WERI-Rb-1 (cell line): ENCODE results near the gene CNIH3.

Source experiments
- DNase-seq: peaks from one replicate; pipeline ENCODE4 v3.0.0-alpha.2; 2020
- H3K27ac ChIP-seq: fragments of 250-450 bp; sonication (Bioruptor Pico); 2 replicates; pipeline ENCODE4 v1.5.1; 2020; ENCODE audit warnings: mild to moderate bottlenecking, moderate library complexity
- H3K27me3 ChIP-seq: fragments of 250-450 bp; sonication (Bioruptor Pico); 2 replicates; pipeline ENCODE4 v1.5.1; 2021; ENCODE audit warnings: mild to moderate bottlenecking, low read depth, moderate library complexity; ENCODE audit not compliant: insufficient read depth, severe bottlenecking
- H3K36me3 ChIP-seq: fragments of 250-450 bp; sonication (Bioruptor Pico); 2 replicates; pipeline ENCODE4 v1.5.1; 2020; ENCODE audit warnings: mild to moderate bottlenecking, moderate library complexity
- H3K4me3 ChIP-seq: 2 replicates; pipeline ENCODE4 v1.5.1; 2011; ENCODE audit warnings: low read depth, mild to moderate bottlenecking, control low read depth, low read length
- H3K9me3 ChIP-seq: fragments of 250-450 bp; sonication (Bioruptor Pico); 2 replicates; pipeline ENCODE4 v1.5.1; 2021; ENCODE audit warnings: mild to moderate bottlenecking, moderate library complexity; ENCODE audit not compliant: severe bottlenecking
- CTCF ChIP-seq: IDR thresholded peaks from 2 replicates; pipeline ENCODE4 v1.5.1; 2011; ENCODE audit warnings: low read depth, mild to moderate bottlenecking, control low read depth, inconsistent platforms, low read length

CNIH3 gene

DNA sequence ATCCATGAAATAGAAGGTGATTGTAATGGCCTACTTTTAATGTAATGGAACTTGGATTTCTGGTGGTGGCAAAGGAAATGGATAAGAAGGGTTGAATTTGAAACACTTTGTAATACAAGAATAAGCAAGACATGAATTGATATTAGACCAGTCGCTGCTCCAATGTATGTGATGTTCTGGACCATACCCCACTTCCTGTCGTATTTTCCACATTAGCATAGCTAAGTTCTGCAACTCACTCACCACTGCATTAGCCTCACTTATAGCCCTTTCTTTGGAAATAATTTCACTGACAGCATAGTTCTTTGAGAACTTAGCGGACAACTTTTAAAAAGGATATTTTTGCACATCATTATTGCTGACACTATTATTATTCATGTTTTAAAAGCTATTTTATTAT, 32.3 kb upstream of the CNIH3 start:
- Histone ChIP-seq H3K27me3 (no peaks in the 10 kb centered on the region), H3K27ac (no peak overlapping the region), H3K9me3 (no peaks in the 10 kb centered on the region), H3K36me3 (no peaks in the 10 kb centered on the region), H3K4me3 (no peak overlapping the region)
- DNase-seq: no peak
- TF ChIP-seq CTCF: no peak

- H3K4me3 ChIP-seq: no peak overlapping the region
- no peak for TF ChIP-seq CTCF
- no peaks in the 10 kb centered on the region for H3K27me3 ChIP-seq
- DNase-seq: no peak
- no peaks in the 10 kb centered on the region for H3K36me3 ChIP-seq
- no peak overlapping the region for H3K27ac ChIP-seq
- H3K9me3 ChIP-seq: no peaks in the 10 kb centered on the region
Observed at GRCh38 chr1:224585051-224585450, 31.1 kb upstream of the CNIH3 start.

- Histone ChIP-seq H3K27ac (no peak overlapping the region), H3K36me3 (no peaks in the 10 kb centered on the region), H3K9me3 (no peaks in the 10 kb centered on the region), H3K27me3 (no peaks in the 10 kb centered on the region), H3K4me3 (no peak overlapping the region)
- no peak for DNase-seq
- no peak for TF ChIP-seq CTCF
Observed at GRCh38 chr1:224587051-224587450, 29.1 kb upstream of the CNIH3 start.

- Histone ChIP-seq H3K27me3 (no peaks in the 10 kb centered on the region), H3K36me3 (no peaks in the 10 kb centered on the region), H3K27ac (no peak overlapping the region), H3K9me3 (no peaks in the 10 kb centered on the region), H3K4me3 (no peak overlapping the region)
- DNase-seq: no peak
- TF ChIP-seq CTCF: no peak
Observed at GRCh38 chr1:224588515-224588914, 27.6 kb upstream of the CNIH3 start.

DNA sequence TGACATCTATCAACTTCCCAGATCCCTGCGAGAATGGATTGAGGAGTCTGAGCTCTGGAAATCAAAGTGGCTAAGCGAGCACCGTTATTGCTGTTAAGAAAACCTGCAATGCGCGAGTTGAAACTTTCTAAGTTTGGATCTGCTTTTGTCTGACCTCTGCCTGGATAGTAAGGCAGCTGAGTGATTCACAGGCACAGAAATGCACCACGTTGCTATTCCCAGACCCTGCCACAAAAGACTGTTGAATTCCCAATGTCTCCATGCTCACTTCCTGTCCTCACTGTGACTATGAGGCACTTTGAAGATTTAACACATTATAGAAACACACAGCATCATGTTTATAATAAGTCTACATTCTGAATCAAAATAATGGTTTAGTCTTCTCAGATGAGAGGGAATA, 27.1 kb upstream of the CNIH3 start:
- Histone ChIP-seq H3K4me3 (no peak overlapping the region), H3K27me3 (no peaks in the 10 kb centered on the region), H3K27ac (no peak overlapping the region), H3K36me3 (no peaks in the 10 kb centered on the region), H3K9me3 (no peaks in the 10 kb centered on the region)
- no peak for TF ChIP-seq CTCF
- DNase-seq: no peak

DNA sequence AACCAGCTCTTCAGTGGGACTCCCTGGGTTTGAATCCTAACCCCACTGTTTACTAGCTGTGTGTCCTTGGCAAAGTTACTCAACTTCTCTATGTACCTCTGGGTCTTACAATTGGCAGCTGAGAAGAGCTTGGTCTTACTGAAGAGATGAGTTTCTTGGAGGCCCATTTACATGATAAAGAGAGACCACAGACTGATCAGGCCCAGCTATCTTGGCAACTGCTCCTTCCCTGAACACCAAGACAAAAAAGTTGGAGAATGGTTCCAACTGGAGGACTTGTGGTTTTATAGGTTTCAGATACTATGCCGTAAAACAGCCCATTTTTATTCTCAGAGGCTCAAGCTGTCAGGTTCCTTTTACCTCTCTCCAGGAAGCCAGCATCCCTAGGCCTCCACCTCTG, 24.8 kb upstream of the CNIH3 start:
- Histone ChIP-seq H3K36me3 (no peaks in the 10 kb centered on the region), H3K4me3 (no peak overlapping the region), H3K27me3 (no peaks in the 10 kb centered on the region), H3K27ac (no peak overlapping the region), H3K9me3 (no peaks in the 10 kb centered on the region)
- DNase-seq: no peak
- TF ChIP-seq CTCF: no peak
